GM21576 (cell line): ENCODE data around the gene USP16.
A peak's percentile ranks its signal among the peaks of the same experiment; 100 is the strongest.
"Not testable (repeated sequence)": the region's sequence is repeated elsewhere in the genome, so short reads cannot be mapped to it uniquely, and the experiment has no call there.

Experiments
- ATAC-seq: cut with Tn5 transposase; IDR thresholded peaks from one replicate; pipeline ENCODE4 v1.9.1; 2021; ENCODE audit warnings: mild to moderate bottlenecking, moderate library complexity; ENCODE audit not compliant: unreplicated experiment

The USP16 gene

GRCh38 chr21:29024474-29025327, at the start of gene USP16:
Gene USP16 (plus strand): TSS chr21:29024668. CDS start chr21:29027914, 3,246 bp downstream.
- peak; percentile 97 for ATAC-seq

GRCh38 chr21:28975397-28975796, 49.1 kb upstream of the USP16 start:
- no peak for ATAC-seq

- no peak for ATAC-seq
These were observed 45.4 kb upstream of the USP16 start for GRCh38 chr21:28979092-28979491.

GRCh38 chr21:28982637-28983036, 41.8 kb upstream of the USP16 start:
- ATAC-seq: no peak

GRCh38 chr21:28986677-28987076, 37.8 kb upstream of the USP16 start:
- no peak for ATAC-seq

GRCh38 chr21:28988146-28988545, 36.3 kb upstream of the USP16 start:
- not testable (repeated sequence) for ATAC-seq

- peak; percentile 0 for ATAC-seq
These were observed 32.5 kb upstream of the USP16 start for GRCh38 chr21:28991861-28992525.

- ATAC-seq: peak; percentile 98
These were observed 31.8 kb upstream of the USP16 start, which contains the start of gene LTN1 for GRCh38 chr21:28992526-28993292. Gene LTN1 (minus strand): TSS chr21:28992877. CDS start chr21:28992805, 72 bp downstream.

- ATAC-seq: no peak
These were observed 31.2 kb upstream of the USP16 start for GRCh38 chr21:28993293-28993629.

GRCh38 chr21:29002442-29003144, 21.9 kb upstream of the USP16 start:
- ATAC-seq: peak; percentile 100

- no peak for ATAC-seq
These were observed 18.8 kb upstream of the USP16 start for GRCh38 chr21:29005696-29006095.

- no peak for ATAC-seq
These were observed 17.3 kb upstream of the USP16 start for GRCh38 chr21:29007135-29007534.

- no peak for ATAC-seq
These were observed 16.7 kb upstream of the USP16 start for GRCh38 chr21:29007810-29008209.

GRCh38 chr21:29008367-29008766, 16.1 kb upstream of the USP16 start:
- ATAC-seq: no peak

GRCh38 chr21:29011236-29011635, 13.2 kb upstream of the USP16 start:
- ATAC-seq: not testable (repeated sequence)

- no peak for ATAC-seq
These were observed 6.7 kb upstream of the USP16 start for GRCh38 chr21:29017639-29018237.

GRCh38 chr21:29018540-29018939, 5.9 kb upstream of the USP16 start:
- peak; percentile 16 for ATAC-seq

- ATAC-seq: no peak
These were observed 2.3 kb upstream of the USP16 start for GRCh38 chr21:29022166-29022565.

GRCh38 chr21:29025328-29025713, 853 bp downstream of the USP16 start:
- no peak for ATAC-seq

GRCh38 chr21:29029524-29029923, 5.1 kb downstream of the USP16 start:
- ATAC-seq: no peak
